Measurements from ENCODE around the gene TRIM24.

TRIM24 gene

GRCh38 chr7:138512092-138512858 is 52.2 kb downstream of the TRIM24 start:
- no peaks in the 10 kb centered on the region for H3K9me2 ChIP-seq (replicated peaks; ENCODE audit: insufficient read depth, low read length)
- H3K4me3 ChIP-seq (ENCODE audit: low read length): no peak overlapping the region
- H3K27ac ChIP-seq (ENCODE audit: low read length): no peak overlapping the region
- peaks cover 13% of the 10 kb centered on the region for H3F3A ChIP-seq (ENCODE audit: insufficient read depth, low read length)
- no peaks in the 10 kb centered on the region for H4K20me1 ChIP-seq (ENCODE audit: insufficient read depth, low read length)
- H3K9me3 ChIP-seq (replicated peaks; ENCODE audit: insufficient read depth, low read length): no peaks in the 10 kb centered on the region
- no peak for TF ChIP-seq EZH2phosphoT487 (IDR thresholded peaks at IDR 0.05; ENCODE audit: low read length)
- no peak for TF ChIP-seq EZH2 (optimal IDR thresholded peaks at IDR 0.05; ENCODE audit: low read depth, low read length)
- TF ChIP-seq, protein P1, sequence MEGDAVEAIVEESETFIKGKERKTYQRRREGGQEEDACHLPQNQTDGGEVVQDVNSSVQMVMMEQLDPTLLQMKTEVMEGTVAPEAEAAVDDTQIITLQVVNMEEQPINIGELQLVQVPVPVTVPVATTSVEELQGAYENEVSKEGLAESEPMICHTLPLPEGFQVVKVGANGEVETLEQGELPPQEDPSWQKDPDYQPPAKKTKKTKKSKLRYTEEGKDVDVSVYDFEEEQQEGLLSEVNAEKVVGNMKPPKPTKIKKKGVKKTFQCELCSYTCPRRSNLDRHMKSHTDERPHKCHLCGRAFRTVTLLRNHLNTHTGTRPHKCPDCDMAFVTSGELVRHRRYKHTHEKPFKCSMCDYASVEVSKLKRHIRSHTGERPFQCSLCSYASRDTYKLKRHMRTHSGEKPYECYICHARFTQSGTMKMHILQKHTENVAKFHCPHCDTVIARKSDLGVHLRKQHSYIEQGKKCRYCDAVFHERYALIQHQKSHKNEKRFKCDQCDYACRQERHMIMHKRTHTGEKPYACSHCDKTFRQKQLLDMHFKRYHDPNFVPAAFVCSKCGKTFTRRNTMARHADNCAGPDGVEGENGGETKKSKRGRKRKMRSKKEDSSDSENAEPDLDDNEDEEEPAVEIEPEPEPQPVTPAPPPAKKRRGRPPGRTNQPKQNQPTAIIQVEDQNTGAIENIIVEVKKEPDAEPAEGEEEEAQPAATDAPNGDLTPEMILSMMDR (IDR thresholded peaks at IDR 0.05; ENCODE audit: low read length): no peak
- H3K27me3 ChIP-seq (replicated peaks; ENCODE audit: insufficient read depth, low read length): no peaks in the 10 kb centered on the region
- H3K36me3 ChIP-seq (replicated peaks; ENCODE audit: insufficient read depth, low read length): no peaks in the 10 kb centered on the region
- H2AFZ ChIP-seq (ENCODE audit: low read length): no peak overlapping the region
- peaks cover 50% of the 10 kb centered on the region for H3K79me2 ChIP-seq (ENCODE audit: low read length)
- no peak overlapping the region for H3K9ac ChIP-seq (ENCODE audit: low read length)
- no peak for DNase-seq
- H3K4me2 ChIP-seq (ENCODE audit: low read depth, low read length): no peak overlapping the region
- peaks cover 5% of the 10 kb centered on the region for H3K4me1 ChIP-seq (ENCODE audit: low read length)

DNA sequence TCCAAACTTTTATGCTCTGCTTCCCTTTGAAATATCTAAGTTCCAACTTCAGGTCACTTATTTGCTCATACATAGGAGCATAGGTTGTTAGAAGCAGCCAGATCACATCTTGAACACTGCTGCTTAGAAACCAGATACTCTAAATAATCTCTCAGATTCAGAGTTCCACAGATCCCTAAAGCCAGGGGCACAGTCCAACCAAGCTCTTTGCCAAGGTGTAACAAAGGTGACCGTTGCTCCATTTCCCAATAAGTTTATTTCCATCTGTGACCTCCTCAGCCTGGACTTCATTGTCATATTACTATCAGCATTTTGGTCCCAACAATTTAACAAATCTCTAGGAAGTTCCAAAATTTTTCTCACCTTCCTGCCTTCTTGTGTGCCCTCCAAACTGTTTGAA is 52.8 kb downstream of the TRIM24 start:
- Histone ChIP-seq H3K27ac (ENCODE audit: low read length) (no peak overlapping the region), H3K36me3 (replicated peaks; ENCODE audit: insufficient read depth, low read length) (no peaks in the 10 kb centered on the region; the same call in 1 of the 2 replicates), H3K4me2 (ENCODE audit: low read depth, low read length) (no peak overlapping the region), H3K4me3 (ENCODE audit: low read length) (no peak overlapping the region), H3K27me3 (replicated peaks; ENCODE audit: insufficient read depth, low read length) (no peaks in the 10 kb centered on the region), H3K9ac (ENCODE audit: low read length) (no peak overlapping the region), H3K4me1 (ENCODE audit: low read length) (peaks cover 5% of the 10 kb centered on the region), H3K79me2 (ENCODE audit: low read length) (peaks cover 45% of the 10 kb centered on the region), H3K9me3 (replicated peaks; ENCODE audit: insufficient read depth, low read length) (no peaks in the 10 kb centered on the region), H2AFZ (ENCODE audit: low read length) (no peak overlapping the region), H3K9me2 (replicated peaks; ENCODE audit: insufficient read depth, low read length) (no peaks in the 10 kb centered on the region), H3F3A (ENCODE audit: insufficient read depth, low read length) (peaks cover 13% of the 10 kb centered on the region), H4K20me1 (ENCODE audit: insufficient read depth, low read length) (no peaks in the 10 kb centered on the region)
- no peak for DNase-seq
- TF ChIP-seq EZH2phosphoT487 (IDR thresholded peaks at IDR 0.05; ENCODE audit: low read length): no peak
- TF ChIP-seq, protein P1 (IDR thresholded peaks at IDR 0.05; ENCODE audit: low read length): no peak
- no peak for TF ChIP-seq EZH2 (optimal IDR thresholded peaks at IDR 0.05; ENCODE audit: low read depth, low read length)

DNA sequence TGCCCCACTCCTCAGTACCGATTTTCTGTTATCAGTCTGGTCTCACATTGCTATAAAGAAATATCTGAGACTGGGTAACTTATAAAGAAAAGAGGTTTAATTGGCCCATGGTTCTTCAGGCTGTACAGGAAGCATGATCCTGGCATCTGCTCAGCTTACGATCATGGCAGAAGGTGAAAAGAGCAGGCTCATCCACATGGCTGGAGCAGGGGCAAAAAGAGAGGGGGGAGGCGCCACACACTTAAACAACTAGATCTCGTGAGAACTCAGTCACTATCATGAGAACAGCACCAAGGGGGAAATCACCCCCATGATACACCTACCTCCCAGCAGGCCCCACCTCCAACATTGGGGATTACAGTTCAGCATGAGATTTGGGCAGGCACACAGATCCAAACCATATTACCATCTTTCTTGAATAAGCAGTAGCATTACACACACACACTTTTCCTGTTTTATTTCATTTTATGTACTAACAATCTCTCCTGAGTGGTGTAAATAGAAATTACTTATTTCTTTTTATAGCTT is 53.3 kb downstream of the TRIM24 start:
- Histone ChIP-seq H3K4me3 (ENCODE audit: low read length) (no peak overlapping the region), H3K9me3 (replicated peaks; ENCODE audit: insufficient read depth, low read length) (no peaks in the 10 kb centered on the region), H3K27me3 (replicated peaks; ENCODE audit: insufficient read depth, low read length) (no peaks in the 10 kb centered on the region), H3K4me1 (ENCODE audit: low read length) (peaks cover 5% of the 10 kb centered on the region), H3K27ac (ENCODE audit: low read length) (no peak overlapping the region), H2AFZ (ENCODE audit: low read length) (no peak overlapping the region), H3K9ac (ENCODE audit: low read length) (no peak overlapping the region), H3K4me2 (ENCODE audit: low read depth, low read length) (no peak overlapping the region), H3F3A (ENCODE audit: insufficient read depth, low read length) (peaks cover 13% of the 10 kb centered on the region), H3K36me3 (replicated peaks; ENCODE audit: insufficient read depth, low read length) (no peaks in the 10 kb centered on the region; the same call in 1 of the 2 replicates), H3K79me2 (ENCODE audit: low read length) (peaks cover 40% of the 10 kb centered on the region), H4K20me1 (ENCODE audit: insufficient read depth, low read length) (no peaks in the 10 kb centered on the region), H3K9me2 (replicated peaks; ENCODE audit: insufficient read depth, low read length) (no peaks in the 10 kb centered on the region)
- no peak for DNase-seq
- TF ChIP-seq EZH2phosphoT487 (IDR thresholded peaks at IDR 0.05; ENCODE audit: low read length) (no peak), EZH2 (optimal IDR thresholded peaks at IDR 0.05; ENCODE audit: low read depth, low read length) (no peak)
- TF ChIP-seq, protein P1 (IDR thresholded peaks at IDR 0.05; ENCODE audit: low read length): no peak

Data from MM.1S (cell line).